Renal cortex interstitium (tissue), 11 donors: ENCODE results near the gene TMEM95. TPM values are rescaled to one million over a fixed set of nuclear protein-coding genes. Genes with fewer than 3 reads are reported as not detected.
A peak's percentile ranks its signal among the peaks of the same experiment; 100 is the strongest.
"Not testable (repeated sequence)": the region's sequence is repeated elsewhere in the genome, so short reads cannot be mapped to it uniquely, and the experiment has no call there.

Experiments
- DNase-seq, 11 donors: peaks; one replicate each; pipeline ENCODE4 v3.0.0-alpha.2; 2013; ENCODE audit warnings: low read depth in 9 of 11, low spot score in 4 of 11; ENCODE audit errors: extremely low read depth in 1 of 11
- polyA plus RNA-seq, 3 donors: library from polyadenylated mRNA; unstranded; fragments of 120-200 nt; gene quantifications; one replicate each; pipeline ENCODE4 v1.2.1, GENCODE V29; 2013; ENCODE audit not compliant: insufficient read length in 3 of 3

The TMEM95 gene
- polyA plus RNA-seq, 3 donors: not detected

DNA sequence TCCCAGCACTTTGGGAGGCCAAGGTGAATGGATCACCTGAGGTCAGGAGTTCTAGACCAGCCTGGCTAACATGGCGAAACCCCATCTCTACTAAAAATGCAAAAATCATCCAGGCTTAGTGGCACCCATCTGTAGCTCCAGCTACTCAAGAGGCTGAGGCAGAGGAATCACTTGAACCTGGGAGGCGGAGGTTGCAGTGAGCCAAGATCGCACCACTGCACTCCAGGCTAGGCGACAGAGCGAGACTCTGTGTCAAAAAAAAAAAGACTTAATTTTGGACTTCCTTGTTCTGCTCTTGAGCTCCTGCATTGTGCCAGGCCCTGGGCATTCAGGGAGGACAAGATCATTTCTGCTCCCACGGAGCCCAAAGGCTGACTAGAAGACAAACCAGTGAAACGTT is 17.4 kb upstream of the TMEM95 start:
- not testable (repeated sequence) for DNase-seq

- no peak for DNase-seq
Observed at GRCh38 chr17:7340179-7340578, 14.8 kb upstream of the TMEM95 start.

DNA sequence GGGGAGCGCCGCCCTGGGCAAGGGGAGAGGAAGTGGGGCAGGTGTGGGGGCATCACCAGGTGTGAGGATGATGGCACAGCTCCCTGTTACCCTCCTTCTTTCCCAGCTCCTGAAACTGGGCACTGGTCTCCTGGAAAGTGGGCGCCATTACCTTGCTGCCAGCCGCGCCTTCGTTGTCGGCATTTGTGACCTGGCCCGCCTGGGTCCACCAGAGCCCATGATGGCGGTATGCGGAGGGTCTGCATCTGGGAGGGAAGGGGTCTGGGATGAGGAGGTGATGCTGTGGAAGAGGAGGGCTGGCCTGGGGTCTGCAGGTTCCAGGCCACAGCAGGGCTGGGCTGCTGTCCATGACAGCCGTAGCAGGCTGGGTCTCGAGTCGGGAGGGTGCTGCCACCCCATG is 13.1 kb upstream of the TMEM95 start:
- no peak for DNase-seq

DNA sequence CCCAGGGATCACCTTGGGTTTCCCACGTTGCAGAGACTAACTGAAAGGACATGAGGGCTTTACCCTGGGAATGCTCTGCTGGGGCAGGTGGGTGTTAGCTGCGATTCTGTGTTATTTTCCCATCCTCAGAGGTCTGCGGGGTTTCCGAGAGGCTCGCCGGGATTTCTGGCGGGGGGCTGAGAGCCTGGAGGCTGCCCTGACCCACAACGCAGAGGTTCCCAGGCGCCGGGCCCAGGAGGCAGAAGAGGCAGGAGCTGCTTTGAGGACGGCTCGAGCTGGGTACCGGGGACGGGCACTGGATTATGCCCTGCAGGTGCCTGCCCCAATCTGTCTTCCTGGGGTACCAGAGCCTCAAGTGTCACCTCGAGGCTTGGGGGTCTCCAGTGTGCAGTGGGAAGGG is 11.7 kb upstream of the TMEM95 start:
- no peak for DNase-seq

DNA sequence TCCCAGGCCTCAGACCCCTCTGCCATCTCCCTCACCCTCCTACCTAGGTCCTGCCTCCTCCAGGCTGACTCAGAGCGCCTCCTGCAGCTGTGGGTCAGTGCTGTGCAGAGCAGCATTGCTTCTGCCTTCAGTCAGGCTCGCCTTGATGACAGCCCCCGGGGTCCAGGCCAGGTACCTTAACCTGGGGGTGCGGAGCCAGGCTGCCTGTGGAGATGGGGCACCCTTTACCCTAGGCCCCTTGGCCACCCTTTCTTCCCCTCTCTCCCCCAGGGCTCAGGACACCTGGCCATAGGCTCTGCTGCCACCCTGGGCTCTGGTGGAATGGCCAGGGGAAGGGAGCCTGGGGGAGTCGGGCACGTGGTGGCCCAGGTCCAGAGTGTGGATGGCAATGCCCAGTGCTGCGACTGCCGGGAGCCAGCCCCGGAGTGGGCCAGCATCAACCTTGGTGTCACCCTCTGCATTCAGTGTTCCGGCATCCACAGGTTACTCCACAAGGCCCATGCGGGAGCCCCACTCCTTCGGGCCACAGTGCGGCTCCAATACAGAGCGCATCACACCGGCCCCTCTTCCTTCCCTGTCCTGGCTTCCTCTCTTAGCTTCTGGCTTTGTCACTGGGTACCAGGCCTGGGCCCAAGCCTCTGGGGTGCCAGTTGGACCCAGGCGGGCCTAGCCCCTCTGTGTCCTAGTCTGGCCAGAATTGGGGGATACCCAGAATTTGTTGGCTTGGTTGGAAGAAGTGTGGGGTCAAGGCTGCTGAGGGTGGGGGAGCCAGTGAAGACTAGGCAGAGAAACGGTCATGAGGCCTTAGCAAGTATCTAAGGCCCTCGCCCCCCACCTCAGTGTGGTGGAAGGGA is 8.0 kb upstream of the TMEM95 start:
- no peak for DNase-seq

- no peak for DNase-seq
Observed at GRCh38 chr17:7347630-7348477, 7.1 kb upstream of the TMEM95 start.

- DNase-seq: no peak
Observed at GRCh38 chr17:7348478-7349242, 6.3 kb upstream of the TMEM95 start.

DNA sequence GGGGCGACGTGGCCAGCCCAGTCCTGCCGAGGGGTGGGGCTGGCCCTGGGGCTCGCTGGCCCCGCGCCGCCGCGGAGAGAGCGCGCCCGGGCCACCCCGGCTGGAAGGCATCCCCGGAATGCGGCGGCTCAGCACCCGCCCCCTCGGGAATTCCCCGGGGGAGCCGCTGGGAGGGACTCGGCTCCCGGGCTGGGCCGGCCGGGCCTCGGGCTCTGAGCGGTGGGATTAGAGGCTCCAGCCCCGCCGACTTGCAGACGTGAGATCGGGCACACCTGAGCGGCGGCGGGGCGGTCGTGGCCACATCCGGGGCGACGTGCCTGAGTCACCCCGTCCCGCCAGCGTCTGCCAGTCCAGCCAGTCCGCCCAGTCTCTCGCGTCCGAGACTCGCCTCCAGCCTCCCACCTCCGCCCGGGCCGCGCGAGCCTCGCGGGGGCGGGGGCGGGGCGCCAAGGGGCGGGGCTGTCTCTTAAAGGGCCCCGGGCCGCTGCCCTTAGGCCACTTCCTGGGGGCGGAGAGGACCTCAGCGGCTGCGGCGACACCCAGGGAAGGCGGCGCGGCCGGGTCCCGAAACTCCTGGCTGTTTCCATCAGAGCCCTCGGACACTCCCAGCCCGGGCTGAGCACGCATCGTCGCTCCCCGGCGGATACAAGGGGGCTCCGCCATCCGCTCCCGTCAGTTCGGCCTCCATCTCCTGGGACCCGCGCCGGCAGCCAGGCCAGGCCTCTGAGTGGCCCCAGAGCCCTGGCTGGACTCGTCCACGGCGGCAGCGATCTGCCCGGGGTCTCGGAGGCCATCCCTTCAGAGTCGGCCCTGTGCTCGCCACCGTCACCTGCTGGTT is 3.1 kb upstream of the TMEM95 start, which contains the start of gene KCTD11:
Gene KCTD11, plus strand, starts transcription at position 498 of the 838 bp plus-strand sequence.
- DNase-seq: peak in 7 of 11 donors; percentile 68 to 87 (median 80)

DNA sequence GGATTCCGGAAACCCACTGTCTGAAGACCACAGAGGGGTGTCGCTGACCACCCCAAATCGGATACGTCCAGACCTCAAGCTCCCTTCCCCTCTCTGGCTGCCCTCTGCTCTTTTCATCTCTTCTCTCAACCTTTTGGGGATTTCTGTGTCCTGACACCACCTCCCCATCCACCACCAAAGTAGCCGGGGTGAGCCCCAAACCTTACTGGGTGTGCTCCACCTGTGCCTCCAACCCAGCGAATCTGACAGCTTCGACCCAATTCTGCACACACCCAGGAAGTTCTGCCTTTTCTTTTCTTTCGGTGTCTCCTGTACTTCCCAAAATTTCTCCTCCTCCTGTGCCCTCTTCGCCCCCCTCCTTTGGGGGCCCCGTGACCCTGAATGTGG is 2.5 kb upstream of the TMEM95 start:
- DNase-seq: no peak

- no peak for DNase-seq
Observed at GRCh38 chr17:7352910-7353635, 1.9 kb upstream of the TMEM95 start.

DNA sequence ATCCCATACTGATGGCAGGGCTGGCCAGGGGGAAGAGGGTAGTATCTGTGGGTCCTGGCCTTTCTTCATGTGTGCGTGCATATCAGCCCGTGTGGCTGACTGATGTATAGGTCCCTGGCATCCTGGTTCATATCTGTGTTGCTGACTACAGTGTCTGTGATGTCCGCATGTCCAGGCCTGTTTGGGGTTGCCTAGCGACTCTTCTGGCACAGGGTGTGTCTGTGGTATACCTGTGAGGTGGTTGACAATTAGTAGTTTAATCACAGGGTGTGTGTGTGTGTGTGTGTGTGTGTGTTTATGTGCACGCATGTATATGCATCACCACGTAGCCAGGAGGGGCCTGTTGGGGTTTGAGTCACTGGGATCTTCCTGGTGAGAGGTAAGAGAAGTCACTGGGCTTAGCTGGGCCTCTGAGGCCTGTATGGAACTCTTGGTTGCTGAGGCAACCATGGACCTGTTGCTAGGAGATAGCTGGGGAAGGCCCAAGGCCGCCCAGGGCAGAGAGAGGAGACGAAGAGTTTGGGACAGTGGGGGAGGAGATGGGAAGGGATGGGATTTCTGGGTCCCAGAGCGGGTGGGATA is 603 bp upstream of the TMEM95 start:
- DNase-seq: peak in 1 of 11 donors; percentile 23

GRCh38 chr17:7355573-7355972 is 617 bp downstream of the TMEM95 start:
- DNase-seq: no peak

GRCh38 chr17:7356072-7356549 is 1.2 kb downstream of the TMEM95 start:
- peak in 7 of 11 donors; percentile 49 to 67 (median 59) for DNase-seq

DNA sequence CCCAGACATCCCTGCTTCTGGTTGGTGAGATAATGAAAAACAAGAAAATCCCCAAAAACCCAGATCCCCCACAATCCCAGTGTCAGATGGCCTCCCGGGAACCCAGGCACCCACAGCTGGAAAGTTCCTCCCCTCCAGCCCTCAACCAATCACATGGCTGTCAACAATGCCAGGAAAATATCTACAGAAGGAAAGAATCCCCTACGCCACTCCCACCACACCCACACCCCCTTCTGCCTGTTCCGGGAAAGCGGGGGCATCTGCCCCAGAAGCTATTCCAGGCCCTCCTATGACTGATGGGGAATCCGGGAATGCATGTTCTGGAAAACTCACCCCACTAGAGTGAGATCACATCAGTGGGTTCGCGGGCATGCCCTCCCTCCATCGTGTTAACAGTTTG is 1.8 kb downstream of the TMEM95 start:
- DNase-seq: no peak

- DNase-seq: no peak
Observed at GRCh38 chr17:7357381-7357780, 2.4 kb downstream of the TMEM95 start.

GRCh38 chr17:7361906-7362305 is 7.0 kb downstream of the TMEM95 start:
- no peak for DNase-seq

GRCh38 chr17:7363311-7363710 is 8.4 kb downstream of the TMEM95 start:
- DNase-seq: no peak
